GM19025 (cell line): ENCODE measurements around the gene GPC6.

ENCODE experiments used
- ATAC-seq: cut with Tn5 transposase; IDR thresholded peaks from one replicate; pipeline ENCODE4 v1.9.1; 2021; ENCODE audit warnings: mild to moderate bottlenecking, low read depth, moderate library complexity; ENCODE audit not compliant: unreplicated experiment

The GPC6 gene

GRCh38 chr13:94122300-94122915 is 895.8 kb downstream of the GPC6 start:
- ATAC-seq, result no peak

GRCh38 chr13:94123557-94123956 is 897.0 kb downstream of the GPC6 start:
- no peak for ATAC-seq

DNA sequence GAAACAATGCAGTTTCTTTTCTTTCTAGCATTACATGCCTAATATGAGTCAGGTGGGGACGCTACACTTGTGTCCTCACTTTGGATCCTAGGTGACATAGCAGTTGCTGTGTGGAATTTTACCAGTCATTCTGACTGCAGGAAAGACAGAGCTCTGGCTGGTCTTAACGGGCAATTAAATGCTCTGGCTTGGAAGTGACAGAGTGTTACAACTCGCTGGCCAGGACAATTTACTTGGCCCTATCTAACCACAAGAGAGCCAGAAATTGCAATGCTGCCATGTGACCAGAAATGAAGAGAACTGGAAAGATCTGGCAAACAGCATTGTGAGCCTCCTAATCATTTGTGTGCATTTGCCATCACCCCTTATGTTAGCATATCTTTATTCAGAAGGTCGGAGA is 901.8 kb downstream of the GPC6 start:
- no peak for ATAC-seq

GRCh38 chr13:94129490-94129894 is 902.9 kb downstream of the GPC6 start:
- no peak for ATAC-seq

GRCh38 chr13:94138831-94139230 is 912.2 kb downstream of the GPC6 start:
- ATAC-seq, result no peak

GRCh38 chr13:94139393-94139995 is 912.9 kb downstream of the GPC6 start:
- ATAC-seq, result no peak

DNA sequence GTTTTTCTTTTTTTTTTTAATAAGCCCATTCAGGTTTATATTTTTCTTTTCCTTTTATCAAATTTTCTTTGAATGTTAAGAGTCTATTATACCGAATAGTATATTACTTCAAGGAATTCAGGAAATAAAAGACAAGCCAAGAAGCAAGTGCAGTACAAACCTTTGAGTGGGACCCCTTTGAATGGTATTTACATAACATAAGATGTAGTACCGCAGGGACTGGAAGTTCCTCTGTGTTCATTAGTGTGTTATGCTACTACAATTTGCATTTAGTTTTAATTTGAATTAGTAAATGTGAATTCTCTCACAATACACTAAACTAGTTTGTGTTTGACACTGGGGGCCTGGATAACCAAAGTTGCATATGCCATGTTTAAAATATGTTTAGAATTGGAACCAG is 913.4 kb downstream of the GPC6 start:
- ATAC-seq, result no peak

GRCh38 chr13:94140511-94140910 is 913.9 kb downstream of the GPC6 start:
- ATAC-seq, result no peak

DNA sequence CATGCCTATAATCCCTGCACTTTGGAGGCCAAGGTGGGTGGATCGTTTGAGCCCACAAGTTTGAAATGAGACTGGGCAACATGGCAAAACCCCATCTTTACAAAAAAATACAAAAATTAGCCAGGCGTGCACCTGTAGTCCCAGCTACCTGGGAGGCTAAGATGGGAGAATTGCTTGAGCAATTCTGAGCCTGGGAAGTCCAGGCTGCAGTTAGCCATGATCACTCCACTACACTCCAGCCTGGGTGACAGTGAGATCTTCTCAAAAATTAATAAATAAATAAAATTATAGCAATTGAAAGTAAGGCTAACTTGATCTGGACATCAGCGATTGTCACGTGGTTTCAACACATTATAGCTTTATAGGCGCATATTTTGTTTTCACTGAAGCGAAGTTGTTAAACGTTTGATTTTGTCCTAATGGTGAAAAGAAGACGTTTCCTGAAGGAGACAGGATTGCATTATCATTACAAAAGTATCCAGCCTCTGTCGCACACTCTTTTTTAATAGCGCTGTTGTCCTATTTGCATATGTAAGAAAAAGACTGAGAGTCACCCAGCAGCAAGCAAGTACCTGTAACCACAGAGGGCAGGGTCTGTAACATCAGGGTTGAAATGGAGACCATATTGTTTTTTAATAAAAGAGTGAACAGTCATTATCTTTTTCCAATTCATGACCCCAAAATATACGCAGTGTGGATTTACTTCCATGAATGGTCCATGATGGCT is 917.2 kb downstream of the GPC6 start:
- ATAC-seq, result no peak

GRCh38 chr13:94145966-94146365 is 919.4 kb downstream of the GPC6 start:
- ATAC-seq, result no peak

DNA sequence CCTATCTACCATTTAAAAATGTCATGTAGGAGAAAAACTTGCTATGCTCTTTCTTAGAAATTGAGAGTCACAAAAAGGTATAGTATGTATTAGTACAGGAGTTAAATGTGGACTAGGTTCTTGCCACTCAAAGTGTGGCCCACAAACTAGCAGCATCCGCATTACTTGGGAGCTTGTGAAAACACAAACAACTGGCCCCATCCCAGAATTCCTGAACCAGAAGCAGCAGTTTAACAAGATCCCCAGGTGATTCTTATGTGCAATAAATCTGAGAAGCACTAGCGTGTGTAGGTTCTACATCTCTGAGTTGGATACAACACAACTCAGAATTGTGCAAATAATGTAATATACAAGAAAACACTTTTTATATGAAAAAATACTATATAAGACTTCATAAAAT is 927.0 kb downstream of the GPC6 start:
- ATAC-seq, result no peak

DNA sequence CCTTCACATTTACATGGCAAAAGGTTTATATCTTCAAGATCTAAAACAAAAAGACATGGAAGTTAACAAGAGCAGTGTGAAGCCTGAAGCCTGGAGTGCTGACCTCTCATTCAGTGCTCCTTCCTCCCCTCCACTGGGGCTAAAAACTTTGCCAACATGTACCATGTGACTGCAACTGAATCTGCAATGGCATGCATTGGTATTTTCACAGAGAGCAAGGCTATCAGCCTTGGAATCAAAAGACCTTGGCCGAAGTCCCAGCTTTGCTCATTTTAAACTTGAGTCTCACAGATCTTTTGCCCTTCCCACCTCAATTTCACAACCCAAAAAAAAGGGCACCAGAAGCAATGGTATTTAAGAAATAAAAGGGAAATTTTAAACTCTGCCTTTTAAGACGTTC is 927.8 kb downstream of the GPC6 start:
- no peak for ATAC-seq

- ATAC-seq, result no peak
Measured at GRCh38 chr13:94157705-94158218, 931.2 kb downstream of the GPC6 start.

DNA sequence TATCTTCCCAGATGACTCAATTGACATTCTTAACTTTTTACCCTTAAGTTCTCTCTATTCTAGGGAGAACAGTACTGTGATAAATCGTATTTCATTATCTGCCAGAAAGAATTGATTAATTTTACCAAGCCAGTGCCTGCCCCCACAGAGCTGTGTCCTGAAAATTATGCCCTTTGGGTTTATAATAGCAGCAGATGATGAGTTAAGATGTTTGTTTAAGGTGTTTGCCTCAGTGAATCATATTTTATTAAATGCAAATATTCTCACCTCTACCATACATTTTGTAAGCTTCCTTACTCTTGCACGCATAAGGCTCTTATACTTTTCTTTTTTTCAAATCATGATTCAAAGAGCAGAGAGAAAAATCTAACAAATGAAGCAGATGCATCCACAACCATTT is 934.3 kb downstream of the GPC6 start:
- no peak for ATAC-seq

DNA sequence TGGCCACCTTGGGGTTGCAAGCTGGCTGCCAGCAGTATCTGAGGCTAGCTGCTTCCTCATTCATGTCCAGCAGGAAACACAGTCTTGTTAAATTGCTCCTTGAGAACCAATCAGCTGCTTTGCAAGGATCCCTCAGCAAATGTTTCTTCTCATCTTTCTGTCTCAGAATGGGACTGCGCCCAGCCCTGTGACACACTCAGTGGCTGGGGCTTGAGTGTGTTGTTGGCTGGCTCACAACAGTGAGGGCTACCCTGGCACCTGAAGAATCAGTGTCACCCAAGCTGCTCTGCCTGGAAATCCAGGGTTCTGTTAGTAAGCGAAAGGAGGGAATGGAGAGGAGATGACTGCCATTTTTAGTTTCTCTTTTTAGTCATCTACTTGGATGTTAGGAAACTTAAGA is 935.7 kb downstream of the GPC6 start:
- ATAC-seq, result no peak

DNA sequence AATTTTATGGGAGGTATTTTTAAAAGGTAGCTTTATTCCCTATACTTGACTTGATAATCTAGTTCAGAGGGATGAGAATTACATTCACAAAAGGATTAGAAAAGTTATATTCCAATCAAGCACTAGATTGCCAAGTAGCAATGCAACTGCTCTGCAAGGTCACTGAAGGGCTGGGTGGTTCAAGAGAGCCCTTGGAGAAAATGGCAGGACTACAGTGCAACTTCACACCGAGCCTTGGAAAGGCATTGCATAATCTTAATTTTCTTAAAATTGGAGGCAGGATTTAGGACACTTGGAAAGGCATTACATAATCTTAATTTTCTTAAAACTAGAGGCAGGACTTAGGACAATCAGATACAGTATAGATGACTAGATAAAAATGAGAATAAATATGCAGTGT is 936.9 kb downstream of the GPC6 start:
- ATAC-seq, result no peak

- no peak for ATAC-seq
Measured at GRCh38 chr13:94168783-94169453, 942.3 kb downstream of the GPC6 start.

DNA sequence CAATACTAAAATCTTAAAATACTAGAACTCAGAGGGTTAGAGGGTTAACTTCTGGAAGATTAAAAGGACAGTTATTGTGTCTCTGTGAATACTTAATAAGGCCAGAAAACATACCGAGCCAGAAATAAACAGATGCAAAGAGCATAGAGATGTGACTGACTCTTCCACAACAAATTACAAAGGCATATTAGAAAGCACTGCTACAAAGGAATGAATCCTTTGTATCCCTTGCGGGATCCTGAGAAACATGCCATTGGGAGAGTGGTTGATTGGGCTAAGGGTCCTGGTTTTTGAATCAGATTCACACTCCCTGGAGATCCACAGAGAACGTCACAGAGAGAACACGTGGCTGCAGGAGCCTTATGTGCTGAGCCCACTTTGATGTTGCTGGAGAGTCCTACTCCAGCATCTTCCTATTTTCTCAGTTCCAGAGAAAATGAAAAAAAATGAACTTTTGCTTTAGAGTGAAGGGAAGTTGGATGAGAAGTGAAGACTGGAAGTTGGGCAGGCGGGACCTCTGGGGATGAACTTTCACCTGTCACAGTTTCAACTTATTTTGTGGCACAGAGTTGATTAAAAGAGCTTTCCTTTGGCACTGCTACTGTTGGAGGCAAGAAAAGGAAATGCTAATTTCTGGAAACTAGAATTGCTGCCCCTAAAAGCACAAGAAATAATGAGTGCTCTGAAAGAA is 943.0 kb downstream of the GPC6 start:
- no peak for ATAC-seq

- ATAC-seq, result no peak
Measured at GRCh38 chr13:94170145-94170571, 943.6 kb downstream of the GPC6 start.

- ATAC-seq, result no peak
Measured at GRCh38 chr13:94172416-94172815, 945.8 kb downstream of the GPC6 start.
